ENCODE results near the gene SLC6A19. TPM values are rescaled to one million over a fixed set of nuclear protein-coding genes. Genes with fewer than 3 reads are reported as not detected.

SLC6A19 gene
- total and polyA plus RNA-seq, 9 of the 15 experiments (the other 6 are each of a cell fraction or from before 2014, with no cell fraction given) = 0.03 to 1.6 (median 0.59) TPM

DNA sequence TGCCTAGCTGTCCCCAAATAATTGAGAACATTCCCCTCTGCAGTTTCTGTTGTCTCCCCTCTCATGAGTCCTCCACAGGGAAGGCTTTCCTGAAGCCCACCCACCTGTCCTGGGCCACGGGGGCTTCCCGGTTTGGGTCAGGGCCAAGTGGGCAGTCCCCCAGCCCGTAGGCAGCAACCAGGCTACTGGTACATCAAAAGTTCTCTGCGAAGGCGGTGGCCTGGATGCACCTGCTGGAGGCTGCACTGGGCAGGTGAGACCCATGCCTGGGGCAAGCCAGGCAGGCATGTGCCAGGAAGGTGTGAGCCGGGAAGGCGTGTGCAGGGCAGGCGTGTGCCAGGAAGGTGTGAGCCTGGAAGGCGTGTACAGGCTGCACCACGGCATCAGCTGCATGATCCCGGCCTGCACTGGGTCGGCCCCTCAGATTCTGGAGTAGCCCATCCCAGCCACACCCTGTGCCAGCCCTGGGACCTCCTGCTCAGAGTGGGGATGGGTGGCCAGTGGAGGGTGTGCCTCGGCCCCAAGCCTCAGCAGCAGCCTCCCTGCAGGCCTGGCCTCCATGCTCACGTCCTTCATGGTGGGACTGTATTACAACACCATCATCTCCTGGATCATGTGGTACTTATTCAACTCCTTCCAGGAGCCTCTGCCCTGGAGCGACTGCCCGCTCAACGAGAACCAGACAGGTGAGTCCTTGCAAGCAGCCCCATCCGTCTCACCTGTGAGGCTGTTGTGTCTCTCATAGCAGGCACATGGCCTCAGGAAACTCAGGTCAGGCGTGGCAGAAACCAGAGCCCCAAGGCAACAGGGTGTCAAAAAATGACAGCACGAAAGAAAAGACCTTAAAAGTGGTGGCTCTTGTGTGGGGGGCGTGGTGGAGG is 8.7 kb downstream of the SLC6A19 start:
- Histone ChIP-seq H3K27me3 (ENCODE audit: control insufficient read depth in 2 of 2, insufficient read depth in 2 of 2, low read length in 2 of 2) (peaks cover 0 to 58% of the 10 kb centered on the region in 2 experiments; a peak in 4 of 5 replicates), H2AFZ (ENCODE audit: low read depth, low read length) (no peak overlapping the region), H3K4me1 (replicated peaks in 1 of 2; ENCODE audit: control insufficient read depth in 2 of 2, insufficient read depth in 2 of 2, low read length in 2 of 2) (peaks cover under 1 to 57% of the 10 kb centered on the region in 2 experiments; a peak in 3 of 5 replicates), H3K9me1 (ENCODE audit: control insufficient read depth, insufficient read depth, low read length) (no peaks in the 10 kb centered on the region), H3K36me3 (ENCODE audit: control insufficient read depth, insufficient read depth, low read length) (no peaks in the 10 kb centered on the region), H3K9me3 (replicated peaks; ENCODE audit: control insufficient read depth, insufficient read depth, low read depth, low read length) (no peaks in the 10 kb centered on the region; the same call in 1 of the 2 replicates), H3K9ac (ENCODE audit: insufficient read depth in 1 of 2, low read depth in 2 of 2, low read length in 2 of 2) (no peak overlapping the region; a peak in 1 of 4 replicates), H3K79me2 (ENCODE audit: control insufficient read depth, insufficient read depth, low read length) (no peaks in the 10 kb centered on the region), H3K4me3 (no peak overlapping the region), H3K4me2 (ENCODE audit: insufficient read depth, low read length) (no peak overlapping the region), H4K20me1 (replicated peaks; ENCODE audit: control insufficient read depth, insufficient read depth, low read length) (peaks cover 10% of the 10 kb centered on the region; the same call in 1 of the 2 replicates), H3K27ac (ENCODE audit: extremely low read depth, low read depth, low read length) (no peak overlapping the region)
- BruUV-seq (replicated peaks) = no TSS peak
- intact Hi-C loops (cut with micrococcal nuclease) = no loop called here
- ChIA-PET POLR2A (no interaction called here), CTCF (ENCODE audit: low intra/inter-chr PET ratio) (interaction anchor here (0.7 kb wide), 2 partner anchors 50 to 793 kb away, joined by 3 to 6 read pairs; no protein-coding TSS in a partner anchor)
- no peak for TF ChIP-seq ZNF324 (CRISPR knock-in tag; IDR thresholded peaks at IDR 0.05)
- TF ChIP-seq ZNF263 (CRISPR knock-in tag; IDR thresholded peaks at IDR 0.05; ENCODE audit: borderline replicate concordance) = no peak
- TF ChIP-seq TFAM (CRISPR knock-in tag; conservative IDR thresholded peaks at IDR 0.05) = no peak
- TF ChIP-seq E4F1 (CRISPR knock-in tag; IDR thresholded peaks at IDR 0.05; ENCODE audit: borderline replicate concordance) = no peak
- no peak for TF ChIP-seq POLR2AphosphoS2 (IDR thresholded peaks at IDR 0.05; ENCODE audit: low read length)
- TF ChIP-seq ZNF717 (CRISPR knock-in tag; IDR thresholded peaks at IDR 0.05) = no peak
- no peak for TF ChIP-seq ATF1 (CRISPR knock-in tag; IDR thresholded peaks at IDR 0.05)
- TF ChIP-seq ATF1 (tag; IDR thresholded peaks at IDR 0.05) = no peak
- no peak for TF ChIP-seq SAP30 (IDR thresholded peaks at IDR 0.05; ENCODE audit: borderline replicate concordance, insufficient read depth, low read depth, low read length, poor library complexity, severe bottlenecking)
- in situ Hi-C loops (cut with MboI) = loop anchor here (5.0 kb wide), 1 partner anchor 38 kb away; no protein-coding TSS in a partner anchor
- FAIRE-seq (no peak), ATAC-seq (no peak), DNase-seq (ENCODE audit: extremely low read depth in 1 of 4, low spot score in 3 of 4) (no peak)
- WGBS (ENCODE audit: insufficient coverage, low coverage, missing lambda C conversion rate) = 12% methylated on average over 20 of the region's 21 CpGs

All from K562 (cell line).